OCI-LY1 (cell line): Measurements from ENCODE around the gene USP6NL.

ENCODE experiments used
- H2AFZ ChIP-seq: fragments of 200-600 bp; sonication (generic), shearing (Covaris generic); 2 replicates; pipeline ENCODE4 v1.6.0; 2014; ENCODE audit warnings: antibody characterized with exemption, mild to moderate bottlenecking, low read length
- H3F3A ChIP-seq: fragments of 200-600 bp; sonication (generic), shearing (Covaris generic); 2 replicates; pipeline ENCODE4 v1.6.0; 2014; ENCODE audit warnings: mild to moderate bottlenecking, antibody characterized with exemption, low read length, moderate library complexity; ENCODE audit not compliant: insufficient read depth
- H3K27ac ChIP-seq: fragments of 200-600 bp; sonication (generic); 2 replicates; pipeline ENCODE4 v1.5.1; 2014; ENCODE audit warnings: low read length, mixed run types, mild to moderate bottlenecking, low read depth; ENCODE audit not compliant: poor library complexity, severe bottlenecking
- H3K27me3 ChIP-seq: fragments of 200-600 bp; sonication (generic); 2 replicates; pipeline ENCODE4 v1.6.0; 2014; ENCODE audit warnings: antibody characterized with exemption, mild to moderate bottlenecking, low read length, moderate library complexity; ENCODE audit not compliant: insufficient read depth
- H3K36me3 ChIP-seq: fragments of 200-600 bp; sonication (generic); 2 replicates; pipeline ENCODE4 v1.6.1; 2014; ENCODE audit warnings: mild to moderate bottlenecking, antibody characterized with exemption, low read length, moderate library complexity, mixed read lengths; ENCODE audit not compliant: insufficient read depth
- H3K4me1 ChIP-seq: fragments of 200-600 bp; sonication (generic); 2 replicates; pipeline ENCODE4 v1.5.1; 2014; ENCODE audit warnings: mild to moderate bottlenecking, low read length, moderate library complexity; ENCODE audit not compliant: insufficient read depth, severe bottlenecking
- H3K4me2 ChIP-seq: fragments of 200-600 bp; sonication (generic), shearing (Covaris generic); 2 replicates; pipeline ENCODE4 v1.6.1; 2014; ENCODE audit warnings: low read length
- H3K4me3 ChIP-seq: fragments of 200-600 bp; sonication (generic); 2 replicates; pipeline ENCODE4 v1.5.1; 2014; ENCODE audit warnings: low read length, low read depth, mild to moderate bottlenecking, mixed read lengths; ENCODE audit not compliant: poor library complexity, severe bottlenecking
- H3K79me2 ChIP-seq: fragments of 200-600 bp; shearing (Covaris generic); 2 replicates; pipeline ENCODE4 v1.6.1; 2016; ENCODE audit warnings: mixed run types, low read length, mixed read lengths; ENCODE audit not compliant: insufficient read depth
- H3K9ac ChIP-seq: fragments of 200-600 bp; sonication (generic), shearing (Covaris generic); 2 replicates; pipeline ENCODE4 v1.6.1; 2014; ENCODE audit warnings: mild to moderate bottlenecking, low read length, mixed read lengths
- H3K9me2 ChIP-seq: fragments of 200-600 bp; sonication (generic), shearing (Covaris generic); 2 replicates; pipeline ENCODE4 v1.6.1; 2014; ENCODE audit warnings: low read depth, mild to moderate bottlenecking, low read length, mixed read lengths
- H3K9me3 ChIP-seq: fragments of 200-600 bp; shearing (Covaris generic); 2 replicates; pipeline ENCODE4 v1.6.1; 2014; ENCODE audit warnings: low read length, mixed read lengths
- H4K20me1 ChIP-seq: fragments of 200-600 bp; sonication (generic), shearing (Covaris generic); 2 replicates; pipeline ENCODE4 v1.6.0; 2016; ENCODE audit warnings: mild to moderate bottlenecking, low read length; ENCODE audit not compliant: insufficient read depth
- EZH2 ChIP-seq: fragments of 200-600 bp; sonication (generic), shearing (Covaris generic); IDR thresholded peaks from 2 replicates; pipeline ENCODE4 v1.8.0; 2017; ENCODE audit warnings: borderline replicate concordance, mixed run types, mild to moderate bottlenecking, antibody characterized with exemption, low read length, moderate library complexity, mixed read lengths
- TF ChIP-seq, protein P1 (sequence below): fragments of 200-600 bp; sonication (generic), shearing (Covaris generic); IDR thresholded peaks from 2 replicates; pipeline ENCODE4 v1.5.1; 2017; ENCODE audit warnings: mild to moderate bottlenecking, antibody characterized with exemption, low read length, moderate library complexity, mixed read lengths

The USP6NL gene

DNA sequence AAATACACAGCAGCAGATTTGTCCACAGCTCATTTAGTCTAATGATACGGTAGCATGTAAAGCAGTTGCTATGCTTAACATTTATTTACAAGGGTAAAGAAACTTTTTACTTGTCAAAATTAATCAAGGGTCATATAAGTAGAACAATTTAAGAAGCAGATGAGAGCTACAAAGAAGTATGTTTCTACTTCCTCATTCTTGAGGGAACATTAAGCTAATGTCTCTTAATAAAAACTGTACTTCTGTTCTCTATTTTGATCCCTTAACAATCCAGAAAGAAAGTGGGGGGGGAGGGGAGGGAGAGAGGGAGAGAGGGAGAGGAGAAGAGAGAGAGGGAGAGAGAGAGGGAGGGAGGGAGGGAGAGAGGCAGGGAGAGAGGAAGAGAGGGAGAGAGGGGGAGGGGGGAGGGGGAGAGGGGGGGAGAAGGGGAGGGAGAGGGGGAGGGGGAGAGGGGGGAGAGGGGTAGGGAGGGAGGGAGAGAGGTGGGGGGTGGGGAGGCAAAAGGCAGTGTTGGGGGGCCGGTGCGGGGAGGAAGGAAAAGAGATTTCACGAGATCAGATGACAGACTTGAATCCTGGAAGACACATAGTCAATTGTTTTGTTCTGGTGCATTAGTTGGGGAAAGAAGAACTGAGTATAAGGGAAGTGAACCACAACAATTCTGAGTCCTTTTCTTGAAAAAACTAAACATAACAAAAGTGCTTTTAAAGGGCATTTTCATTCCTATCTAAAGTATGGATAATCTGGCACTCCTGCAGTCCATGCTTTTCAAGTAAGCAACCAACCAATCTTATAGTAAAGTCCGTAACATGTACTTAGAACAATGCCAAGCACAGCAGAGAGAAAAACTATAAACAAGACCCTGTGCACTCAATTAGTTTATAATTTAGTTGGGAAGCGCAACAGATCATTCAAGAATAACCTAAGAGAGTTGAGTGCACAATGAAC is 128.0 kb downstream of the USP6NL start:
- H3K9me3 ChIP-seq: no peaks in the 10 kb centered on the region
- no peak overlapping the region for H3K27ac ChIP-seq
- H2AFZ ChIP-seq: no peak overlapping the region
- no peaks in the 10 kb centered on the region for H3K9me2 ChIP-seq
- H4K20me1 ChIP-seq: no peaks in the 10 kb centered on the region
- H3F3A ChIP-seq: no peaks in the 10 kb centered on the region
- TF ChIP-seq EZH2: no peak
- TF ChIP-seq, protein P1, sequence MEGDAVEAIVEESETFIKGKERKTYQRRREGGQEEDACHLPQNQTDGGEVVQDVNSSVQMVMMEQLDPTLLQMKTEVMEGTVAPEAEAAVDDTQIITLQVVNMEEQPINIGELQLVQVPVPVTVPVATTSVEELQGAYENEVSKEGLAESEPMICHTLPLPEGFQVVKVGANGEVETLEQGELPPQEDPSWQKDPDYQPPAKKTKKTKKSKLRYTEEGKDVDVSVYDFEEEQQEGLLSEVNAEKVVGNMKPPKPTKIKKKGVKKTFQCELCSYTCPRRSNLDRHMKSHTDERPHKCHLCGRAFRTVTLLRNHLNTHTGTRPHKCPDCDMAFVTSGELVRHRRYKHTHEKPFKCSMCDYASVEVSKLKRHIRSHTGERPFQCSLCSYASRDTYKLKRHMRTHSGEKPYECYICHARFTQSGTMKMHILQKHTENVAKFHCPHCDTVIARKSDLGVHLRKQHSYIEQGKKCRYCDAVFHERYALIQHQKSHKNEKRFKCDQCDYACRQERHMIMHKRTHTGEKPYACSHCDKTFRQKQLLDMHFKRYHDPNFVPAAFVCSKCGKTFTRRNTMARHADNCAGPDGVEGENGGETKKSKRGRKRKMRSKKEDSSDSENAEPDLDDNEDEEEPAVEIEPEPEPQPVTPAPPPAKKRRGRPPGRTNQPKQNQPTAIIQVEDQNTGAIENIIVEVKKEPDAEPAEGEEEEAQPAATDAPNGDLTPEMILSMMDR: no peak
- no peak overlapping the region for H3K4me2 ChIP-seq
- H3K27me3 ChIP-seq: no peaks in the 10 kb centered on the region
- H3K79me2 ChIP-seq: no peaks in the 10 kb centered on the region
- H3K9ac ChIP-seq: no peak overlapping the region
- H3K4me1 ChIP-seq: no peaks in the 10 kb centered on the region
- peaks cover 19% of the 10 kb centered on the region; the same call in 1 of the 2 replicates for H3K36me3 ChIP-seq
- no peak overlapping the region for H3K4me3 ChIP-seq

DNA sequence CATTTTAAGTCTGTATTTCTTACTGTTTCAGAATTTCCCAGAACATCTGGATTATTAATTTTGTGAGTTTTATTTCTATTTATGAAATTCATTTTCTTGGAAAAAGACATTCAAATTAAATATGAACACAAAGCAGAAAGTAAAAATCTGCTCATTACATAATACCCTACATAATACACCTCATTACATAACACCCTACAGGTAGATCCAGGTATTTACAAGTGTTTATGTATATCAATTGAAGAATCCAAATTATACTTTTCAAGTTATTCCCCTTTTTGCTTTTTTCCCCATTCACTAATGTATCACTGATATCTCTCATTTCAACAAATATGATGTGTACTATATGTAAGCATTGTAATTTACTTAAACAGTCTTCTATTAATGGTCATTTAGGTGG is 129.1 kb downstream of the USP6NL start:
- no peak for TF ChIP-seq EZH2
- Histone ChIP-seq H3K4me2 (no peak overlapping the region), H2AFZ (no peak overlapping the region), H3K27me3 (no peaks in the 10 kb centered on the region), H3K27ac (no peak overlapping the region), H4K20me1 (no peaks in the 10 kb centered on the region), H3K9me2 (no peaks in the 10 kb centered on the region), H3K4me3 (no peak overlapping the region), H3K9ac (no peak overlapping the region), H3K36me3 (peaks cover 19% of the 10 kb centered on the region; the same call in 1 of the 2 replicates), H3K79me2 (no peaks in the 10 kb centered on the region), H3K4me1 (no peaks in the 10 kb centered on the region), H3K9me3 (no peaks in the 10 kb centered on the region), H3F3A (no peaks in the 10 kb centered on the region)

DNA sequence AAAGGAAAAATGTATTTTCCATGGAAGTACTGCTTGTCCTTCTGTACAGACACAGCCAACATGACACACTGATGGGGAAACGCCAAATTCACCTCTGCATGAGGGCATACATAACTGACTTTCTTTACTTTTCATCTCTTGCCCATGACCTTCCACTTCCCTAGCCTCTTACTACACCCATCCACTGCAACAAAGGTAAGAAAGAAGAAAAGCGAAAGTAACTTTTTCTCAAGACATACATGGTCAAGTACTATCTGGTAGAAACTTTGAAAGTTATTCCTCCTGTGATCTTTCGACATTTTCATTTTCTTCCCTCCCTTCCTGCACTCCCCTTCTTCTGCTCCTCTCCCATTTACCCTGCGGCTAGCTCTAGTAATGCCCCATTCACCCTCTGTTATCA is 130.8 kb downstream of the USP6NL start:
- Histone ChIP-seq H3K27ac (no peak overlapping the region), H3K9ac (no peak overlapping the region), H3F3A (no peaks in the 10 kb centered on the region), H3K27me3 (no peaks in the 10 kb centered on the region), H3K4me2 (no peak overlapping the region), H3K9me2 (no peaks in the 10 kb centered on the region), H4K20me1 (no peaks in the 10 kb centered on the region), H3K4me3 (no peak overlapping the region), H2AFZ (no peak overlapping the region), H3K36me3 (peaks cover 19% of the 10 kb centered on the region; the same call in 1 of the 2 replicates), H3K9me3 (no peaks in the 10 kb centered on the region), H3K4me1 (no peaks in the 10 kb centered on the region), H3K79me2 (no peaks in the 10 kb centered on the region)
- TF ChIP-seq, protein P1: no peak
- TF ChIP-seq EZH2: no peak
